SK-N-SH (cell line): Measurements from ENCODE around the gene AKAP9. TPM values are rescaled to one million over a fixed set of nuclear protein-coding genes. Genes with fewer than 3 reads are reported as not detected.

Experiments used
- CTCF ChIA-PET: fragments of 300-600, 350-600 bp; formaldehyde crosslinking; extraction: SDS; loops from one replicate; lab custom pipeline; 2021; lab: Yijun Ruan, JAX
- POLR2A ChIA-PET: fragments of 350-600 bp; sonication (Branson Sonifier 250); formaldehyde crosslinking; extraction: SDS; loops from one replicate; lab custom pipeline; 2020; ENCODE audit warnings: antibody characterized with exemption, inconsistent platforms; lab: Yijun Ruan, JAX
- DNase-seq: peaks from one replicate; pipeline ENCODE4 v3.0.0; 2012
- H2AFZ ChIP-seq: fragments of 200-600 bp; sonication (generic); 2 replicates; pipeline ENCODE4 v1.8.1; 2016; ENCODE audit warnings: antibody characterized with exemption, mild to moderate bottlenecking, low read depth
- H3F3A ChIP-seq: fragments of 200-600 bp; sonication (generic); replicated peaks from 2 replicates; pipeline ENCODE3; 2016; ENCODE audit warnings: antibody characterized with exemption, mild to moderate bottlenecking; ENCODE audit not compliant: insufficient read depth
- H3K27ac ChIP-seq, 2 experiments: fragments of 200-500 bp in 1 of 2; fragments of 200-600 bp in 1 of 2; sonication (Bioruptor generic) in 1 of 2; sonication (generic), shearing (Covaris generic) in 1 of 2; 2 replicates each; pipeline versions ENCODE4 v1.5.1 to v1.6.1; 2014 to 2016; ENCODE audit warnings: low read depth in 2 of 2, inconsistent platforms in 1 of 2, low read length in 1 of 2, mild to moderate bottlenecking in 1 of 2, mixed read lengths in 1 of 2
- H3K27me3 ChIP-seq: fragments of 200-600 bp; sonication (generic), shearing (Covaris generic); 2 replicates; pipeline ENCODE4 v1.6.1; 2016; ENCODE audit warnings: mixed run types; ENCODE audit not compliant: insufficient read depth
- H3K36me3 ChIP-seq, 2 experiments: fragments of 200-500 bp in 1 of 2; fragments of 200-600 bp in 1 of 2; sonication (Bioruptor generic) in 1 of 2; sonication (generic) in 1 of 2; replicated peaks in 1 of 2; 2 replicates each; pipeline versions ENCODE3 to v1.5.1; 2014 to 2016; ENCODE audit warnings: low read length in 1 of 2, mild to moderate bottlenecking in 1 of 2; ENCODE audit not compliant: insufficient read depth in 2 of 2, control insufficient read depth in 1 of 2
- H3K4me1 ChIP-seq, 2 experiments: fragments of 200-500 bp in 1 of 2; fragments of 200-600 bp in 1 of 2; sonication (Bioruptor generic) in 1 of 2; sonication (generic), shearing (Covaris generic) in 1 of 2; 2 replicates each; pipeline versions ENCODE4 v1.5.1 to v1.6.1; 2014 to 2016; ENCODE audit warnings: low read depth in 1 of 2, low read length in 1 of 2, mixed run types in 1 of 2; ENCODE audit not compliant: insufficient read depth in 2 of 2, control insufficient read depth in 1 of 2
- H3K4me2 ChIP-seq: fragments of 200-600 bp; sonication (generic), shearing (Covaris generic); 2 replicates; pipeline ENCODE4 v1.6.1; 2017; ENCODE audit warnings: mixed run types
- H3K4me3 ChIP-seq, 2 experiments: fragments of 200-500 bp in 1 of 2; fragments of 200-600 bp in 1 of 2; sonication (Bioruptor generic) in 1 of 2; sonication (generic), shearing (Covaris generic) in 1 of 2; 2 replicates each; pipeline versions ENCODE4 v1.5.1 to v1.8.1; 2014 to 2016; ENCODE audit warnings: low read depth in 2 of 2, inconsistent platforms in 1 of 2, low read length in 1 of 2, mild to moderate bottlenecking in 1 of 2, mixed read lengths in 1 of 2, moderate library complexity in 1 of 2
- H3K79me2 ChIP-seq: fragments of 200-600 bp; sonication (generic); 2 replicates; pipeline ENCODE4 v1.8.1; 2017; ENCODE audit warnings: mild to moderate bottlenecking; ENCODE audit not compliant: insufficient read depth
- H3K9ac ChIP-seq: fragments of 200-600 bp; sonication (generic); 2 replicates; pipeline ENCODE4 v1.6.1; 2017; ENCODE audit warnings: mixed run types
- H3K9me2 ChIP-seq: fragments of 200-600 bp; sonication (generic); 2 replicates; pipeline ENCODE4 v1.6.1; 2017; ENCODE audit warnings: mixed run types
- H3K9me3 ChIP-seq: fragments of 200-600 bp; sonication (generic); 2 replicates; pipeline ENCODE4 v1.6.1; 2017; ENCODE audit warnings: mixed run types, mild to moderate bottlenecking, moderate library complexity
- H4K20me1 ChIP-seq: fragments of 200-600 bp; sonication (generic); 2 replicates; pipeline ENCODE4 v1.6.1; 2017; ENCODE audit warnings: mild to moderate bottlenecking, mixed run types; ENCODE audit not compliant: insufficient read depth
- GABPA ChIP-seq: IDR thresholded peaks from 2 replicates; pipeline ENCODE4 v1.4.0; 2012; ENCODE audit warnings: low read depth, mild to moderate bottlenecking
- MAX ChIP-seq: IDR thresholded peaks from 2 replicates; pipeline ENCODE4 v1.4.0; 2012; ENCODE audit warnings: low read depth
- MXI1 ChIP-seq: IDR thresholded peaks from 2 replicates; pipeline ENCODE4 v1.6.1; 2012; ENCODE audit warnings: mild to moderate bottlenecking, low read depth, low read length, improper control_type of control experiment
- NFIC ChIP-seq: IDR thresholded peaks from 2 replicates; pipeline ENCODE4 v1.4.0; 2012; ENCODE audit warnings: borderline replicate concordance
- POLR2AphosphoS5 ChIP-seq: IDR thresholded peaks from 2 replicates; pipeline ENCODE4 v1.6.1; 2012; ENCODE audit warnings: low read depth, low read length
- RAD21 ChIP-seq: IDR thresholded peaks from 2 replicates; pipeline ENCODE4 v1.6.1; 2012; ENCODE audit warnings: mild to moderate bottlenecking, low read length
- REST ChIP-seq: IDR thresholded peaks from 2 replicates; pipeline ENCODE4 v1.6.1; 2012; ENCODE audit warnings: mild to moderate bottlenecking, low read depth, low read length, moderate library complexity
- RFX5 ChIP-seq: IDR thresholded peaks from 2 replicates; pipeline ENCODE4 v1.6.1; 2012; ENCODE audit warnings: mild to moderate bottlenecking, improper control_type of control experiment, low read length
- SMC3 ChIP-seq: IDR thresholded peaks from 2 replicates; pipeline ENCODE4 v1.6.1; 2012; ENCODE audit warnings: low read depth, low read length, improper control_type of control experiment
- TAF1 ChIP-seq: IDR thresholded peaks from 2 replicates; pipeline ENCODE4 v1.6.1; 2012; ENCODE audit warnings: low read depth, mild to moderate bottlenecking, low read length, moderate library complexity, borderline replicate concordance
- TCF12 ChIP-seq: IDR thresholded peaks from 2 replicates; pipeline ENCODE4 v1.4.0; 2012
- YY1 ChIP-seq: IDR thresholded peaks from 2 replicates; pipeline ENCODE4 v1.4.0; 2012; ENCODE audit warnings: low read depth, mild to moderate bottlenecking
- ZBTB33 ChIP-seq: IDR thresholded peaks from 2 replicates; pipeline ENCODE4 v1.4.0; 2012; ENCODE audit warnings: low read depth, borderline replicate concordance
- WGBS: methylation state at CpG from one replicate; pipeline ENCODE4 v1.1.6; 2017; ENCODE audit warnings: low lambda C conversion rate; 5-methylcytosine and 5-hydroxymethylcytosine counted together
- polyA plus RNA-seq, 3 experiments: library from polyadenylated mRNA; depleted of rRNA; stranded (reverse); fragments of >200 nt; gene quantifications; 2 replicates each; pipeline ENCODE4 v1.2.3, GENCODE V29; 2012

AKAP9 gene
- polyA plus RNA-seq, 1 of the 3 experiments (the other 2 are of a cell fraction): 13.1 TPM

- no peak overlapping the region for H2AFZ ChIP-seq
- no peaks in the 10 kb centered on the region for H4K20me1 ChIP-seq
- TF ChIP-seq RFX5 (no peak), SMC3 (no peak), YY1 (no peak), NFIC (no peak), ZBTB33 (no peak), REST (no peak), TAF1 (no peak), RAD21 (no peak), POLR2AphosphoS5 (no peak), MXI1 (no peak), GABPA (no peak), MAX (no peak)
- TF ChIP-seq, all 33 proteins: peak for 0
- Histone ChIP-seq H3K9me3 (no peaks in the 10 kb centered on the region), H3K9me2 (no peaks in the 10 kb centered on the region; the same call in 1 of the 2 replicates), H3K4me2 (no peak overlapping the region), H3K27ac (no peak overlapping the region), H3K9ac (no peak overlapping the region), H3F3A (peaks cover 24% of the 10 kb centered on the region), H3K27me3 (no peaks in the 10 kb centered on the region), H3K4me1 (peaks cover 0 to 5% of the 10 kb centered on the region in 2 experiments; a peak in 2 of 4 replicates), H3K36me3 (no peaks in the 10 kb centered on the region), H3K79me2 (no peaks in the 10 kb centered on the region), H3K4me3 (no peak overlapping the region)
- ChIA-PET CTCF (interaction anchor here (1.0 to 1.3 kb wide), 3 partner anchors 18 to 36 kb away, joined by 3 read pairs; no protein-coding TSS in a partner anchor), POLR2A (no interaction called here)
- no peak for DNase-seq
- 64% methylated on average over 1 of the region's 1 CpG for WGBS
Observed at GRCh38 chr7:91916051-91916440, 24.6 kb upstream of the AKAP9 start.

- Histone ChIP-seq H3K27ac (no peak overlapping the region), H2AFZ (no peak overlapping the region), H3K4me2 (no peak overlapping the region), H3K4me1 (no peaks in the 10 kb centered on the region; a peak in 1 of 4 replicates), H3K36me3 (no peaks in the 10 kb centered on the region), H3K79me2 (no peaks in the 10 kb centered on the region), H3K9me3 (no peaks in the 10 kb centered on the region), H3K9ac (no peak overlapping the region), H4K20me1 (no peaks in the 10 kb centered on the region), H3K4me3 (no peak overlapping the region), H3F3A (peaks cover 11% of the 10 kb centered on the region), H3K9me2 (no peaks in the 10 kb centered on the region; the same call in 1 of the 2 replicates), H3K27me3 (no peaks in the 10 kb centered on the region)
- 7% methylated on average over 1 of the region's 1 CpG for WGBS
- no peak for DNase-seq
- CTCF ChIA-PET: no interaction called here
- POLR2A ChIA-PET: no interaction called here
- TF ChIP-seq TCF12 (no peak), TAF1 (no peak)
Observed at GRCh38 chr7:91918356-91918755, 22.3 kb upstream of the AKAP9 start.
